ENCODE measurements around the gene TBC1D10A. TPM values are rescaled to one million over a fixed set of nuclear protein-coding genes. Genes with fewer than 3 reads are reported as not detected.
A peak's percentile ranks its signal among the peaks of the same experiment; 100 is the strongest.

Gene TBC1D10A
- total RNA-seq, 1 experiment from 2014 or later, result 8.4 TPM

DNA sequence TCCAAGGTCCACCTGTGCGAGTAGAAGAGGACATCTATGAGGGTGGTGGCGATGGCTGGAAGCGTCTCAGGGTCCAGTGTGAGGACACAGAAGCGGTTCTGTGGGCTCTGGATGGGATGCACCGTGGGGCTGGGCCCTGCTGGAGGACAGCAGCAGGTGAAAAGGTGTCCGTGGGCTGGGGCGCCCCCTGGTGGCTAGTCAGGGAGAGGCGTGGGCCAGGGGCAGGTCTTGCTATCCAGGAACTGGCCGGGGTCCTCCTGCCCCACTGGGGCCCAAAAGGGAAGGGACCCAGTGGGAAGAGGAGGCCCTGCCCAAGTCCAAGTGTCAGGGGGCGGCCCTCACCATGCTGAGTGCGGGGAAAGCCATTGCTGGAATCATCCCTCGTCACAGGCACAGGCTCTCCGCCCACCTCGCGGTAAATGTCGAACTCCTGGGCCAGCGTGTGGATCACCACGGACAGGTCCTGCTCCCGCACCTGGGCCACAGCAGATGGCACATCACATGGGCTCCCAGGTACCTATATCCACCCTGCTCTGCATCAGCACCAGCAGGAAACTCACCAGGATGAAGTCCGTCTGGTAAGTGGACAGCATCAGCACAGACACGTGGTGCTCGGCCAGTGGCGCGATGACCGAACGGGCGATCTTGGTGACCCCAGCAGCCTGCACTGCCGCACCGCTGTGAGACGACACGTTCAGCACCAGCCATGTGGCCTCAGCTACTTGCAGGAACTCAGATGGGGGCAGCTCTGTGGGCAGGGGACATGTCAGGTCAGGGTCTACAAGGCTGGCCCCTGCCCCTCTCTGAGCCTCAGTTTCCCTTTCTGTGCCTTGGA, 39.7 kb downstream of the TBC1D10A start:
- no peak overlapping the region for H3K14ac ChIP-seq (ENCODE audit: insufficient read depth, low read length)
- peak; percentile 88 for DNase-seq
- Mint-ChIP-seq H3K27me3 (ENCODE audit: low read depth) (no peaks in the 10 kb centered on the region), H3K27ac (no peak overlapping the region), H3K9me3 (no peaks in the 10 kb centered on the region), H3K36me3 (ENCODE audit: insufficient read depth in 1 of 3, low read depth in 3 of 3) (peaks cover 0 to 2% (median 0%) of the 10 kb centered on the region in 3 experiments; a peak in 1 of 7 replicates), H3K4me1 (peaks cover 5 to 16% of the 10 kb centered on the region in 2 experiments), H3K4me3 (no peak overlapping the region)
- H3K27me3 ChIP-seq (ENCODE audit: insufficient read depth, low read length), result no peaks in the 10 kb centered on the region
- H4K8ac ChIP-seq (replicated peaks; ENCODE audit: insufficient read length, low read depth, low read length), result no peak overlapping the region
- no peaks in the 10 kb centered on the region; the same call in 1 of the 2 replicates for H3K4me1 ChIP-seq (ENCODE audit: insufficient read depth, low read length)
- no peak overlapping the region for H2AK5ac ChIP-seq (ENCODE audit: insufficient read length, low read length)
- no peak overlapping the region for H2BK12ac ChIP-seq (ENCODE audit: insufficient read length, low read depth, low read length)
- no peak overlapping the region for H4K5ac ChIP-seq (ENCODE audit: insufficient read length, low read depth, low read length)
- H2BK15ac ChIP-seq (ENCODE audit: low read depth, low read length), result no peak overlapping the region
- no peak overlapping the region for H3K4me2 ChIP-seq (ENCODE audit: insufficient read depth, insufficient read length, low read length)
- no peak overlapping the region for H2BK120ac ChIP-seq (ENCODE audit: low read depth, low read length, poor library complexity, severe bottlenecking)
- no peak overlapping the region for H3T11ph ChIP-seq (ENCODE audit: low read length)
- no peak overlapping the region for H2AFZ ChIP-seq (ENCODE audit: low read length)
- H4K20me1 ChIP-seq (ENCODE audit: control insufficient read depth, insufficient read depth, insufficient read length), result no peaks in the 10 kb centered on the region
- peak; percentile 98 for TF ChIP-seq CTCF (conservative IDR thresholded peaks at IDR 0.05)
- H3K56ac ChIP-seq (ENCODE audit: insufficient read length, low read depth, low read length), result no peak overlapping the region
- H2BK5ac ChIP-seq (ENCODE audit: insufficient read length, low read length), result no peak overlapping the region
- no CpG with 5 or more reads among the region's 31 CpGs for WGBS (ENCODE audit: extremely low coverage, insufficient read length, low lambda C conversion rate)
- H3K9me3 ChIP-seq (ENCODE audit: control insufficient read depth, low read depth, low read length), result no peaks in the 10 kb centered on the region
- no peak overlapping the region for H3K23ac ChIP-seq (ENCODE audit: insufficient read length, low read depth, low read length)
- H3K27ac ChIP-seq (ENCODE audit: insufficient read length, low read depth, low read length), result no peak overlapping the region
- H3K4ac ChIP-seq (ENCODE audit: low read depth, low read length), result no peak overlapping the region
- H2BK20ac ChIP-seq (ENCODE audit: low read depth, low read length, poor library complexity, severe bottlenecking), result no peak overlapping the region
- H3K23me2 ChIP-seq (ENCODE audit: insufficient read length, low read depth, low read length, poor library complexity, severe bottlenecking), result peaks cover 8% of the 10 kb centered on the region
- no peaks in the 10 kb centered on the region for H3K79me2 ChIP-seq (ENCODE audit: insufficient read depth, low read length)
- no peak overlapping the region for H4K91ac ChIP-seq (ENCODE audit: insufficient read length, low read depth, low read length)
- H3K9ac ChIP-seq (ENCODE audit: extremely low read depth, insufficient read length, low read length), result no peak overlapping the region
- no peaks in the 10 kb centered on the region for H3K79me1 ChIP-seq (ENCODE audit: insufficient read depth, low read depth, low read length, poor library complexity, severe bottlenecking)
- no peak overlapping the region for H3K18ac ChIP-seq (ENCODE audit: insufficient read length, low read depth, low read length)

All from H9 (cell line).